ENCODE measurements around the gene METTL22.

- TF ChIP-seq CTCF (IDR thresholded peaks at IDR 0.05; ENCODE audit: insufficient read depth, low read length): no peak
- no peak for TF ChIP-seq POLR2AphosphoS5 (IDR thresholded peaks at IDR 0.05; ENCODE audit: low read depth)
- no peak for TF ChIP-seq SPI1 (IDR thresholded peaks at IDR 0.05; ENCODE audit: borderline replicate concordance, low read depth)
Observed at GRCh38 chr16:8642146-8642545, 20.6 kb downstream of the METTL22 start.
